ENCODE data around the gene WDR72.
"Not testable (repeated sequence)": the region's sequence is repeated elsewhere in the genome, so short reads cannot be mapped to it uniquely, and the experiment has no call there.

The WDR72 gene

DNA sequence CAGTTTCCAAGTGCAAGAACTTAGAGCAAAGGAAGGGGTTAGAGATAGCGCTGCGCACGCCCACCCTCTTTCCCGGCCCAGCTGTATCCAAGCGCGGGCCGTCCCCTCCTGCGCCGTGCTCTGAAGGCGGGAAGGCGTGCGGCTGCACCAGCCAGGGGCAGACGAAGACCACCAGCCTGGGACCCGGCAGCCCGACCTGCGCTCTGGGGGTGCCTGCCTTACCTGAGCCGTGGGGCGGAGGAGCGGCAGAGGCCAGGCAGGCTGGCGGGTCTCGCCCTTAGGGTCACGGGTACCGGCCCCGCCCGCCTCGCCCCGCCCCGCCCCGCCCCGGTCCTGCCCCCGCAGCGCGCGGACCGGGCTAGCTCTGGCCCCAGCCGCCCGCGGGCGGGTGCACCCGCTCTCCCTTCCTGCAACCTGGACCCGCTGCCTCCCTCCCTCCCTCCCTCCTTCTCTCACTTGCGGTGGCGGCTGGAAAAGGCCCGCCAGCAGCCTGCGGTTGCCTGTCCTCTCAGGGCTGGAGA, at the start of gene WDR72:
Gene WDR72, minus strand, starts transcription at position 253 of the 521 bp plus-strand sequence. CDS start 26,514 bp downstream, outside the sequence.
- DNase-seq, result no peak

DNA sequence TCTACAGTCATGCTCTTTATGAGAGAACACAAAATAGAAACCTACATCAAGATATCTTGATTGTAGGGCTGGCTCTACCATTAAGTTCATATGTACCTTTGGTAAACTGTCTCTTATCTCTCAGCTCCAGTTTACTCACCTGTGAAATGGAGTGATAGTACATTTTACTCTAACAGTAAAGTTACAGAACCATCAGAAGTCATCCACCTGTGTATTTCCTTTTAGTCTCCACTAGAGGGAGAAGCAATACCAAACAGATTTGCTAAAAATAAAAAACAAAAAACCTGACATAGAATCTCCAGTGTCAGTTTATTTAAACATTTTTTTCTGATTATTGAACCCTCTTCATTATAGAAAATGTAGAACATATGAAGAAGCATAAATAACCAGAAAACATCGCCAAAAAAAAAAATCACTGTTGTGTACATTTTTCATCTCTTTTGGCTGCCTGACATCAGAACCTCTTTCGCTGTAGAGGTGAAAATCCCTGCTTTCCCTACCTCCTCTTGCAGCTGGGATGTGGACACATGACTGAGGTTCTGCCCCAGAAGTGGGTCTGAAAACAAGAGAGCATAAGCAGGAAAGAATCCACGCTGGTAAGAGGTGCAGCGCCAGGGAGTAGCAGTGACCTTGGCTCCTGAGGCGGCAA, 48.7 kb upstream of the WDR72 start:
- no peak for DNase-seq

DNA sequence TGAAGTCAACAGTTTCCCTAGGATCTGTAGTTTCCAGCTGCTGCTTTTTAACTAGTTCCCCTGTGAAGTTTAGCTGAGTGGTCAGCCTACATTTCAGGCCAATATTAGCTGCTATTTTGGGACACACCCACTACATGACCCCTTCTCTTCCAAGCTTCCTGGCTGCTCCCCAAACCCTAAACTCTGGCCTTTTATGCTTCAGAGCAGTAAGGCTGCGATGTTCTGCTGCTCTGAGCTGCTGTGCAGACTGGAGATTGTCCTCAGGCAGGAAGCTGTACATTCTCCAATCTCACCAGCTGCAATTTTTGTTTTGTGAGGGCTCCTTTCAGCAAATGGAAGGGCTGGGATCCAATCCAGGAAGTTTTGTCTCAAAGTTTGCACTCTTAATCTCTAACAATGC, 48.0 kb upstream of the WDR72 start:
- DNase-seq, result no peak

DNA sequence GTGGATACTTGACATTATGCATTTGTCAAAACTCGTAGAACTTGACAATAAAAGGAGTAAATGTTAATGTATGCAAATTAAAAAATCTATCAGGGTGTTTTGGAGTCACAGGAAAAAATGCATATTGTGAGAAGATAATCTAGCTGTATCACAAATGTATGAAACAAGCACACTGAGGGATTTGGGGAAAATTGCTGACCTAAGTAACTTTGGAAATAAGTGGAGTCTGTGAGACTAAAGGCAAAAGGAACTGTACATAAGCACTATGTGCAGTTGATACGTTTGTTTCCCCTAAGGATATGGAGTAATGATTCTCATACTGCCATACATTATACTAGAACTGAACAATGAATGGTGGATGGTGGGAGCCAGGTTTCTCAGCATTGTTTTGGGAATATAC, 43.2 kb upstream of the WDR72 start:
- DNase-seq, result no peak

DNA sequence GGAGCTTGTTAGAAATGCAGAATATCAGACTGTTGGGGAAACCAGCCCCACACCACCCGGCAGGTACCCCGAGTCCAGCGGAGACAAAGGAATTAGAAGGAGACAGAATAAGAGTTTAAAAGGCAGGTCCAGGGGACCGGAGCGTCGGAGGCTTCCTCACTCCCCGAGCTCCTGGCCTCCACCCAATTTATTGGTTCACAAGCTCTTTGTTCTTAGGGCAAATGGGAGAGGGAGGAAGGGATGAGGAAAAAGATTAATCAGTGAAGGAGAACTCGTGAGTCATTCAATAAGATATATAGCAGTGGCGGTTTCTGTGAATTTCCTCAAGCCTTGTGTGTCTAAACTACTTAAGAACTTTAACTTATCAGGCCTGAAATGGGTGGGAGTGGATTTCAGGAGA, 32.1 kb upstream of the WDR72 start:
- no peak for DNase-seq

DNA sequence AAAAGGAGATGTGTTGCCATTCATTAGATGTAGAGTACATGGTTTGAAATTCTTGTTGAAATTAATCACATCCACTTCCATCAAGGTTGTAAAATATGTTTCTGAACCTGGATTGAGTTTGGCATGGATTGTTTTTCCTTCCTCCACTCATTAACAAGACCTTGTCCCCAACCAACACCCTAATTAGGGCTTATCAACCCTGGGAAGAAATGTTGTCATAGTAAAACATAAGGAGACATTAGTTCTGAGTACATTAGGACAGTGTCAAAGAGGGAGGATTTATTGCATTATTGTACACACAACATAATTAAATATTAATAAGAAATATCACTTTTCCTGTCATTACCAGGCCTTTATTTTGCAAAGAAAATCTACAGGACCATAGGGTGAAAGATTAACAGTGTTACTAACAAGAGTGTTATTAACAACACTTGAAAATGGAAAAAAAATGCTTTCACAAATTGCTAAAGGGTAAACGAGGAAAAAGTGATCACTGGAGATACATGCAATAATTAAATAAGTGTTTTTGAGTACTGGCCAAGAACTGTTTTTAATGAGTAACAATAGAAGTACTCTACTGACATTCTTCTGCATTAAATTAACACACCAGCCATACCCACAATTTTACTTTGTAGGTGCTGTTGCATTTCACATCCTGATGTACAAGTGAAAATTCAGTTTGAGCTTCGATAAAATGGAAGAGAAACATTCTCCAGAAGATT, 30.4 kb upstream of the WDR72 start:
- peak; percentile 5 for DNase-seq

DNA sequence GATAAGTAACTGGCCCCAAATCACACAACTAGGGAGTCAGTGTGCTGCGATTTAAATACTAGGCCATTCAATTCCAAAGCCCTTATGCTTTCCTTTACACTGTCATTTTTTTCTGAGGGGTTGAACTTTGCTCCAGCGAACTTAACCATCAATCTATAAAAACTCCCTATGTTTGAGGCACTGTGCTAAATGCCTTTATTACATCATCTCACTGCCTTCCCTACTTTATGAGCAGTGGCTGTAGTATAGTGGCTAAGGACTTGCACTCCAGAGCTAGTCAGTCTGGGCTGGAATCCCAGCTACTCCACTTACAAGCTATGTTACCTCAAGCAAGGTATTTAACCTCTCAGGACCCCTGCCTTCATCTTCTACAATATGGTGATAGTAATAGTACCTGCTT, 26.9 kb upstream of the WDR72 start:
- DNase-seq, result no peak

DNA sequence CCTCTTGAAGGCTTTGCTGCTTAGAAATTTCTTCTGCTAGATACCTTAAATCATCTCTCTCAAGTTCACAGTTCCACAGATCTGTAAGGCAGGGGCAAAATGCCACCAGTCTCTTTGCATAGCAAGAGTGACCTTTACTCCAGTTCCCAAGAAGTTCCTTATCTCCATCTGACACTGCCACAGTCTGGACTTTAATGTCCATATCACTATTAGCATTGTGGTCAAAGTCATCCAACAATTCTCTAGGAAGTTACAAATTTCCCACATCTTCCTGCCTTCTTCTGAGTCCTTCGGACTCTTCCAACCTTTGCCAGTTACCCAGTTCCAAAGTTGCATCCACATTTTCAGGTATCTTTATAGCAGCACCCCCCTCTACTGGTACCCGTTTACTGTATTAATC, 25.8 kb upstream of the WDR72 start:
- not testable (repeated sequence) for DNase-seq

DNA sequence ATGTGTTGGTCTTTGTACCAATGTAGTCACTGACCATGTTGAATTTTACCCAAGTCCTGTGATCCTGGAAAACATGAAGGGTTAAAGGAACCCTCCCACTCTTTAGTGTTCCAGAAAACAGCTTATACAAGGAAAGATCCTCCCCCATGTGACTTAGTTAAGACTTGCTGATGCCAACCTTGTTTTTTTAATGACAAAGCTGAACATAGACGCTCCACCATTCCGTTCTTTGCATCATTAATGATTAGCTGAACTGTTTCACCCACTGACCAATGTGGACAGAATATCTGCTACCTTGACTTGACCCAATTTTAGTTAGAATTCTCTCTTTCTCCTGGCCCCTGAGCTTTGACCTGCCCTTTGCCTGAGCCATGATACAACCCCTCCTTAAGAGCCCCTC, 3.5 kb upstream of the WDR72 start:
- no peak for DNase-seq

DNA sequence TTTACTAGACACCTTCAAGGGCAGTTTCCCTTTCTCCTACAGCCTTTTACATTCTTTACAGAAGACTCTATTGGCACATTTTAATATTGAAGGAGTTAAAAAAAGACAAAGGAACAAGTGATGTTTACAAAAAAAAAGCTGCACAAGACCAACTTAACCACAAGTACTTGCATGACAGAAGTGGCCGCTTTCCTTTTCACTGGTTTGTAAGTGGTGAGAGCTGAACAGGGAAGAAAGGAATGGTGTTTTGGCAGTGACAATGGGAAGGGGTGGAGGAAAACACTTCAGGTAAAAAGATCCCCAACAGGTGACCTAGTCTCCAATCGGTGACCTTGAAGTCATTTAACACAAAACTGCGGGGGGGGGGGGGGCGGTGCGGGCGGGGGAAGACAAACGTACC, 1.1 kb downstream of the WDR72 start:
- no peak for DNase-seq

DNA sequence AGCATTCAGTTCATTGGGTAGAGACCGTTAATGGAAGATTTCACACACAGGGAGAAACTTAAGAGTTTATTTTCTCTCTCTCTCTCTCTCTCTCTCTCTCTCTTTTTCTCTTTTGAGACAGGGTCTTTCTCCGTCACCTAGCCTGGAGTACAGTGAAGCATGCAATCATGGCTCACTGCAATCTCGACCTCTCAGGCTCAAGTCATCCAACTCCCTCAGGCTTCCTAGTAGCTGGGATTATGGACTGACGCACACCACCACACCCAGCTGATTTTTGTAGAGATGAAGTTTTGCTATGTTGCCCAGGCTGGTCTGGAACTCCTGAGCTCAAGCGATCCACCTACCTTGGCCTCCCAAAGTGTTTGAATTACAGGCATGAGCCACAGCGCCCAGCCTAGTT, 1.6 kb downstream of the WDR72 start:
- no peak for DNase-seq

DNA sequence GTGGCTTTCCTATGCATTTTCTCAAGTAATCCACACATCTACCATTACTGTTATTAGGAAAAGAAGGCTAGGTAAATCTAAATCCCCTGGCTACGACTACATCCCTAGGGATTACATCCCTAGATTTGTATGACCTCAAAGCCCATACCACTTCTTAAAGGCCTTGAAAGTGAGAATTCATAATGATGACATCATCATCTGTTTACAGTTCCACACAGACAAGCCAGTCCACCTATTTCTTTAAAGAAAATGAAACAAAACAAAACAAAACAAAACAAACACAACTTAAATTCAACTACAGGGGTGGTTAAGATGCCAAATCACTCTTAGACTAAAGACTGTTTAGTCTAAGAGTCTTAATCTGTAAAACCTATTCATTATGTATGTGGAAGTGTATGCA, 5.7 kb downstream of the WDR72 start:
- DNase-seq, result no peak

DNA sequence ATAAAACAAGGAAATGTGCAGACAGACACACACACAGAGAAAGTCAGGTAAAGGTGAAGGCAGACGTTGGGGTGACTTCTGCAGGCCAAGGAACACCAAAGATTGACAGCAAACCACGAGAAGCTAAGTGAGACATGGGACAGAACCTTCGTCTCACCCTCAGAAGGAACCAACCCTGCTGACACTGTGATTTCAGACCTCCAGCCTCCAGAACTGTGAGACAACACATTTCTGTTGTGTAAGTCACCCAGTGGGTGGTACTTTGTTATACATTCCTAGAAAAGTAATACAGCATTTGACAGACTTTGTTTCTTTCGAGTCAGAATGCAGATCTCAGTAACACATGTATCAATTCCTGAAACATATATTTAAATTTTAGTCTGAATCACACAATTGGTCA, 7.1 kb downstream of the WDR72 start:
- DNase-seq, result no peak

DNA sequence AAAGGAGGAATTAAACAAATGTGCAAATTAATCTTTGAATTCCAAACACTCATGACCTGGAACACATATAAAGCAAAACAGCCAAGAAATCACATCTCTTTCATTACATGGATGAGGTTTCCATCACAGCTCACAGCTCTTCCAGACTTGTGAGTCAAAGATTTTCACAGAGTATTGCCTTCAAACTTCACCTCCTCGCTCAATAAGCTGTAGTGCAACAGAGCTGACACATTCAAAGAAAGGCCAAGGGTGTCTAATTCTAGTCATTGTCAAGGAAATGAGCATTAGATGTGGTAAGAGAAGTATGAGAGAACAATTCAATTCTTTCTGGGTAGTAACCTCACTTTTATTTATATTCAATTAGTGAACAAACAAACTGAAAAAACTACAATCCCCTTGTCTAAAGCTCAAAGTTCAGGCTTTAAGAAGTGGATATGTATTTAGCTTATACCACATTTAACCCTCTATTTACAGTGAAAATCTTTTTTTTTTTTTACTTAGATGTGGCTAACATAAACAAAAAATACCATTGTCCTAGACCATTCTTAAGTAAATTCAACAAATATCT, 11.9 kb downstream of the WDR72 start:
- DNase-seq, result no peak

DNA sequence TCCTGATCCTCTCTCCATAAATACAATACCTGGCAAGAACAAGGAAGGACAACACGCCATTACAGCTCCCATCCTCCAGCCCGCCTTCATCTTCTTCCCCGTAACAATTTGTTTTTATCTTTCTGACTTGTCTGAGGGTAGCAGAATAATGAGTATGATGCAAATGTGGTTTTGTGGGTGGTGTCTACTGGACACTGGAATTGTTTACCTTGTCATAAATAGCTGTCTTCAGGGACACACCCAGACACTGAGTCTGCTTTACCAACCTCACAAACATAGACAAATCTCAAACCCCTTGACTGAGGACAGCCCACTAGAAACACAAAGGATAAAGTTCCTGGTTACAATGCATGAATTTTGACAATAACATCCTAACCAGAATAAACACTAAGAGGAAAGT, 13.4 kb downstream of the WDR72 start:
- DNase-seq, result no peak

DNA sequence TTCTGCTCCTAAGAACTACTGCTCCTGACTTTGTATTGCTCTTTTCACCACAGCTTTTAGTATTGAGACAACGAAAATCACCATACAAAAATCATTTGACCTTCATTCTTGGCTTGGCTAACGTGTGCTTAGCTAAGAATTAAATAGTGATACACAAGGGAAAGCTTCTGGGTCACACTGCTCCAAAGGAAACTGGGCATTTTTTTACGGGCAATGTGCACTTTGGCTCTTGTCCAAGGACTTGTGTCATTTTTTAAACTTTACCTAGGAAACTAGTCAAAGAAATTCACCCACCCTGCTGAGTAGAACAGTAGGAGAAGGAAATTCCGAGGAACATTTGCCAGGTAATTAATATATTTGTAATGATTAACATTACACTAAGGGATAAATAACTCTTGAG, 19.8 kb downstream of the WDR72 start:
- no peak for DNase-seq

DNA sequence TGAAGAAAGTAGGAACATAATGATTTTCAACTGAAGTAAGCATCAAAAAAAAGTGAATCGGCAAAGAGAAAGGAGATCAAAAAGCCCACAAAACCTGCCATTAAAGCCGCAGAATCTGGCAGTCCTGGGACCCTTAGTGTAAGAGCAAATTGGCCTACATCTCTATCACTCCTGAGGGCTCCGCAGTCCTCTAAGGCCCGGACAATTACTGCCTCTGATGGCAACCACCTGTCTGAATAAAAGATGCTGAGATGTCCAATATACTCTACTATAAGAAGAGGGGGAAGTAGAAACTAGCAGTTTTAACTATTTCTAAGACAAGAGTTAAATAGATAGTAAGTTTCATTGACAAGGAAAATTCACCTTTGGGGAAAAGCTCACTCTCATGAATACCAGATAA, 20.3 kb downstream of the WDR72 start:
- no peak for DNase-seq

DNA sequence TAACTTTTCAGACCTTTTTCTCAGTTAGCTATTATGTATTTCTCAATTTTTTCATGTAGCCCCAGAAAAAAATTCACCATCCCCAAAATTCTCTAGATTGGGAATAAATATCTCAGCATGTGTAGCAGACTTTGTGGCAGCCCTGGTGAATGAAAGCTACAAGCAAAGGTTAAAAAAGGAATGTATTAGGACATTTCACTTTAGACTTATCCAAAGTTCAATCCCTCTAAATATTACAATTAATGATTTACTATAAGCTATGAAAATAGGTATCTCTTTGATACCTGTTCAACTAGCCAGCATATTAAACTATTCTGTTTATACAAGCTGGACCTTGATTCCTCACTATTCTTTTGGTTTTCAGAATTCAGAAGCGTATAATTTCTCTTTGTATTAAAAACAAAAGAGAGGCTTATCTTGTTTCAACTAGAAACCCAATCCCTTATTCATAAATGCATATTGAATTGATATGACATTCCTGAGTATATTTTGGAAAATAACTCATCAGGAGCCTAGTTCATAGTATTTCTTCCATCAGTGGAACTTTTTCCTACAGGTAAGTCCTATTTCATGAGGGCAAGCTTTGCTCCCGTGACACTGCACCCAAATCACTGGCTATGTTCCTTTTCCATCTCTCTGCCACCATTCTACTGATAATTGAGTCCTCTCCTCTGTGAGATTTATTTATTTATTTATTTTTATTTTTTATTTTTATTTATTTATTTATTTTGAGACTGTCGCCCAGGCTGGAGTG, 38.0 kb downstream of the WDR72 start:
- no peak for DNase-seq

DNA sequence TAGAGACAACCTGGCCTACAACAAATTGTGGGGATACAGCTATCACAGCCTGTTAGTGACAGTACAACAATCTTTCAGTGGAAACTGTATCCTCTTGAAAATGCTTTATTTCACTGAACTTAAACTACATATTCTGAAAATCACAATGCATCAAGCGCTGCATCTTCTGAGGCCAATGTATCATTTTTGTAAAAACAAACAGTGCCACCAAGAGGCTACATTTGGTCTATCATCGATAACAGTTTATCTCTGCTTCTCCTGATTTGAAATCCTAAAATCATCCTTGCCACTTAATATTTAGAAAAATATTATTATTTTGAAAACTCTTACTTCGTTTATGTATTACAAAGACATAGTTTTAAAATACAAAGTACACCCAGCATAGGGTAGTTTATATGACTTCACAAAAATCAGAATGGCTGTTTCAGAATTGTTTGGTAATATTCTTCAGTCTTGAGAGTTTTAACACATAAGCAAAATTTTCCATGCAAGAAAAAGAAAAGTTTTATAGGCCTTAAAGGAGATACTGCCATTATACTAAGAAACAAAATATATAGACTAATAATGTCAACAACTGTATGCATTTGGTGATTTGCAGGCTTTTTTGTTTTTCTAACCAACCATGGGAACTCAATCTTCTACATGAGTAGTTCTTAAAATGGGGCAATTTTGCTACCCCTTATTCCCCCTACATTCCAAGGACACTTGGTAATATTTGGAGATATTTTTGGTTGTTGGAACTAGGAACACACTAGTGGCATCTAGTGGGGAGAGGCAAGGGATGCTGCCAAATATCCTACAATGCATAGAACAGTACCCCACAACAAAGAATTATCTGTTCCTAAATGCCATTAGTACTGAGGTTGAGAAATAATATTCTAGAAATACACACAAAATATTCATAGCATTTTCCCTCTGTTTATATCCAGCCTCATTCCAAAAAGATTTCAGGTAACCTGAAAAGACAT, 42.3 kb downstream of the WDR72 start:
- no peak for DNase-seq

DNA sequence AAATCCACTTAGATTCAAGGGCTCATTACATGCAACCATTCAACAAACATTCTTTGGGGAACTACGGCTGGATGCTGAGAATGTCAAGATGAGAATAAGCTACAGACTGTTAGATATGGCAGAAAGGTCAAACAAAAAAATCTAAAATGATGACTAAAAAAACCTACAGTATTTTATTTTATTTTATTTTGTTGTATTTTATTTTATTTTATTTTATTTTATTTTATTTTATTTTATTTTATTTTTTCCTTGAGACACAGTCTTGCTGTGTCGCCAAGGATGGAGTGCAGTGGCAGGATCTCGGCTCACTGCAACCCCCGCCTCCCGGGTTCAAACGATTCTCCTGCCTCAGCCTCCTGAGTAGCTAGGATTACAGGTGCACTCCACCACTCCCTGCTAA, 46.2 kb downstream of the WDR72 start:
- no peak for DNase-seq

DNA sequence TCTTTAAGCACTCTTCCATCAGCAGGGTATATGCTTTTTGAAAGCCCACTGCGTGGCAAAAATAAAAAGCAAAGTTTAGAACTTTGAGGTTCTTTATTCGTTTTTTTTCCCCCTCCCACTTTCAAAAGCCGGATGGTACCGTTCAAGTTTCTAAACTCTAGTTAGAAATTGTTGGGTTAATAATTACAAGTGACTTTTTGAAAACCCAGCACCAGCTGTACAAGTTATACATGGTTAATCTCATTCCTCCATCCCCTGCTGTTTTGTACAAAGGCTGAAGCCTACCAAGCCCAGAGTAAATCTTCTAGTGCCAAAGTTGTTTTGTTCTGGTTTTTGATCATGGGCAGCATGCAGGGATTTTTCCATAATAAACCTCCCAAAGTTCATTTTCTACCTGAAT, 48.6 kb downstream of the WDR72 start:
- no peak for DNase-seq

DNA sequence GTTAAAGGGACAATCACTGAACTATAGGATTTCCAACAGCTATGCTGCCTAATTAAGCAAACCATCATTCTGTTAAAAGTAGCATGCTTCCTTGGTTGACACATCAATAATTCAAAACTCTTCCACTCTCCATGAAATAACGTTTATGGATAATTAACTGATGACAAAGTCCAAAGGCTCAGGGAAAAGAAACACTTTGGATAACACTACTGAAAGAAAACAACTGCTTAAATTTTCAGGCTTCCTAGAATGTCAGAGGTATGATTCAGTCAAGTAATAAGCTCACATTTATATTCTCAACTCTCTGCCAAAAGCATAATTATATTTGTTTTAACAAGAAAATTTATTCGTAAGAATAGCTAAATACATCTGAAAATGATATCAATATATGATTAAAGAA, 49.6 kb downstream of the WDR72 start:
- no peak for DNase-seq
